H1 (cell line): Measurements from ENCODE around the gene CMTM1. TPM values are rescaled to one million over a fixed set of nuclear protein-coding genes. Genes with fewer than 3 reads are reported as not detected.

Source experiments
- CTCF ChIA-PET: fragments of 300-600 bp; sonication (Branson Sonifier 250); formaldehyde crosslinking; loops from one replicate; lab custom pipeline; 2021; ENCODE audit not compliant: partially characterized antibody; lab: Charles Lee
- POLR2A ChIA-PET: fragments of 300-600 bp; sonication (Branson Sonifier 250); formaldehyde crosslinking; loops from one replicate; lab custom pipeline; 2021; ENCODE audit warnings: inconsistent platforms; ENCODE audit not compliant: partially characterized antibody; lab: Charles Lee
- DNase-seq, 2 experiments: peaks; one replicate each; pipeline versions ENCODE4 v3.0.0 to v3.0.0-alpha.2; 2010 to 2022; ENCODE audit warnings: low spot score in 2 of 2, low read depth in 1 of 2, mixed read lengths in 1 of 2
- FAIRE-seq: peaks from 2 replicates; lab custom pipeline; 2011; peaks lifted over from hg19 to GRCh38; lab: Jason Lieb, UNC
- H2AFZ ChIP-seq: 2 replicates; pipeline ENCODE4 v1.8.1; 2012; ENCODE audit warnings: low read length, inconsistent platforms
- H2AK5ac ChIP-seq: 2 replicates; pipeline ENCODE4 v1.6.1; 2013; ENCODE audit warnings: low read depth, low read length
- H2BK120ac ChIP-seq: replicated peaks from 2 replicates; pipeline ENCODE3; 2013; ENCODE audit warnings: low read depth, low read length, inconsistent platforms
- H2BK12ac ChIP-seq: 2 replicates; pipeline ENCODE4 v1.6.1; 2013; ENCODE audit warnings: low read depth, low read length
- H2BK15ac ChIP-seq: 2 replicates; pipeline ENCODE4 v1.6.1; 2013; ENCODE audit warnings: low read length
- H2BK20ac ChIP-seq: 2 replicates; pipeline ENCODE4 v1.6.1; 2013; ENCODE audit warnings: low read length
- H2BK5ac ChIP-seq: 2 replicates; pipeline ENCODE4 v1.6.1; 2013; ENCODE audit warnings: low read depth, low read length
- H3K14ac ChIP-seq: 2 replicates; pipeline ENCODE4 v1.6.1; 2013; ENCODE audit warnings: inconsistent platforms; ENCODE audit not compliant: insufficient read length
- H3K18ac ChIP-seq: 2 replicates; pipeline ENCODE4 v1.6.1; 2013; ENCODE audit warnings: low read length; ENCODE audit errors: extremely low read depth
- H3K23ac ChIP-seq: 2 replicates; pipeline ENCODE4 v1.6.1; 2013; ENCODE audit warnings: inconsistent platforms; ENCODE audit not compliant: insufficient read length
- H3K23me2 ChIP-seq: 2 replicates; pipeline ENCODE4 v1.6.1; 2013; ENCODE audit warnings: low read depth, low read length
- H3K27ac ChIP-seq: 2 replicates; pipeline ENCODE4 v1.6.1; 2011; ENCODE audit warnings: low read depth, low read length, inconsistent platforms
- H3K27me3 ChIP-seq, 4 experiments: replicated peaks in 1 of 4; 1 replicate in 1 of 4; 2 replicates in 3 of 4; pipeline versions ENCODE4 v1.6.1 to v1.8.1; 2011 to 2013; ENCODE audit warnings: low read length in 3 of 4, mild to moderate bottlenecking in 3 of 4, inconsistent platforms in 2 of 4, mixed read lengths in 2 of 4, moderate library complexity in 1 of 4; ENCODE audit not compliant: control insufficient read depth in 3 of 4, insufficient read depth in 3 of 4; ENCODE audit errors: extremely low read depth in 1 of 4
- H3K36me3 ChIP-seq, 4 experiments: 2 replicates each; pipeline versions ENCODE4 v1.6.1 to v1.8.1; 2011 to 2013; ENCODE audit warnings: mild to moderate bottlenecking in 4 of 4, low read length in 3 of 4, moderate library complexity in 2 of 4, control low read depth in 1 of 4, inconsistent platforms in 1 of 4; ENCODE audit not compliant: insufficient read depth in 4 of 4, control insufficient read depth in 2 of 4
- H3K4ac ChIP-seq: replicated peaks from 2 replicates; pipeline ENCODE3; 2013; ENCODE audit warnings: low read length, low read depth, mixed read lengths, inconsistent platforms; ENCODE audit not compliant: insufficient read length
- H3K4me1 ChIP-seq, 4 experiments: replicated peaks in 1 of 4; 1 replicate in 1 of 4; 2 replicates in 3 of 4; pipeline versions ENCODE4 v1.6.1 to v1.8.1; 2011 to 2013; ENCODE audit warnings: low read length in 3 of 4, inconsistent platforms in 2 of 4, mixed read lengths in 1 of 4; ENCODE audit not compliant: insufficient read depth in 4 of 4, control insufficient read depth in 3 of 4
- H3K4me2 ChIP-seq, 2 experiments: 2 replicates each; pipeline versions ENCODE4 v1.6.1 to v1.8.1; 2011 to 2013; ENCODE audit warnings: low read depth in 2 of 2, low read length in 2 of 2, control low read depth in 1 of 2, inconsistent platforms in 1 of 2, mild to moderate bottlenecking in 1 of 2; ENCODE audit not compliant: insufficient read depth in 1 of 2
- H3K4me3 ChIP-seq, 4 experiments: fragments of 200-600, 300-600 bp in 1 of 4; sonication (generic), shearing (Covaris generic), sonication (Bioruptor Twin) in 1 of 4; 2 replicates each; pipeline versions ENCODE4 v1.5.1 to v1.8.1; 2011 to 2016; ENCODE audit warnings: low read length in 4 of 4, low read depth in 3 of 4, control low read depth in 2 of 4, inconsistent platforms in 2 of 4, mild to moderate bottlenecking in 2 of 4, mixed read lengths in 1 of 4, moderate library complexity in 1 of 4; ENCODE audit not compliant: insufficient read depth in 2 of 4; ENCODE audit errors: extremely low read depth in 1 of 4
- H3K56ac ChIP-seq: replicated peaks from 2 replicates; pipeline ENCODE3; 2013; ENCODE audit warnings: low read depth, mild to moderate bottlenecking, mixed read lengths, low read length, inconsistent platforms; ENCODE audit not compliant: insufficient read length
- H3K79me1 ChIP-seq: 2 replicates; pipeline ENCODE4 v1.6.1; 2013; ENCODE audit warnings: low read depth, low read length, control low read depth
- H3K79me2 ChIP-seq, 2 experiments: 2 replicates each; pipeline versions ENCODE4 v1.6.1 to v1.8.1; 2012 to 2013; ENCODE audit warnings: low read length in 2 of 2, mild to moderate bottlenecking in 2 of 2, inconsistent platforms in 1 of 2; ENCODE audit not compliant: insufficient read depth in 2 of 2, control insufficient read depth in 1 of 2
- H3K9ac ChIP-seq, 4 experiments: replicated peaks in 1 of 4; 1 replicate in 1 of 4; 2 replicates in 3 of 4; pipeline versions ENCODE4 v1.6.1 to v1.8.1; 2011 to 2013; ENCODE audit warnings: low read depth in 3 of 4, low read length in 3 of 4, control low read depth in 2 of 4, mild to moderate bottlenecking in 2 of 4, moderate library complexity in 2 of 4, inconsistent platforms in 1 of 4; ENCODE audit errors: extremely low read depth in 1 of 4
- H3K9me3 ChIP-seq, 2 experiments: 2 replicates each; pipeline versions ENCODE4 v1.6.1 to v1.8.1; 2012 to 2013; ENCODE audit warnings: mild to moderate bottlenecking in 2 of 2, moderate library complexity in 2 of 2, control low read depth in 1 of 2, inconsistent platforms in 1 of 2, low read depth in 1 of 2, low read length in 1 of 2, mixed read lengths in 1 of 2; ENCODE audit not compliant: insufficient read depth in 2 of 2
- H4K20me1 ChIP-seq, 2 experiments: replicated peaks in 1 of 2; 2 replicates each; pipeline versions ENCODE3 to v1.8.1; 2011 to 2013; ENCODE audit warnings: inconsistent platforms in 2 of 2, low read length in 2 of 2, mild to moderate bottlenecking in 1 of 2; ENCODE audit not compliant: insufficient read depth in 2 of 2, control insufficient read depth in 1 of 2
- H4K5ac ChIP-seq: 2 replicates; pipeline ENCODE4 v1.6.1; 2013; ENCODE audit warnings: low read length, low read depth, mixed read lengths, inconsistent platforms; ENCODE audit not compliant: insufficient read length
- H4K8ac ChIP-seq: 2 replicates; pipeline ENCODE4 v1.8.0; 2013; ENCODE audit warnings: mild to moderate bottlenecking, moderate library complexity, low read length, inconsistent platforms; ENCODE audit not compliant: insufficient read depth; ENCODE audit errors: extremely low read depth
- H4K91ac ChIP-seq: replicated peaks from 2 replicates; pipeline ENCODE3; 2013; ENCODE audit warnings: low read length, mixed read lengths, inconsistent platforms; ENCODE audit not compliant: insufficient read length
- CBX5 ChIP-seq: fragments of 300-800, 300-1000 bp; sonication (generic); IDR thresholded peaks from 2 replicates; pipeline ENCODE4 v1.7.1; 2016; ENCODE audit warnings: antibody characterized with exemption, low read length, low read depth
- RBBP5 ChIP-seq: IDR thresholded peaks from 2 replicates; pipeline ENCODE4 v1.7.1; 2012; ENCODE audit warnings: low read depth, mild to moderate bottlenecking, inconsistent platforms, low read length, moderate library complexity, borderline replicate concordance
- WGBS, 2 experiments: shearing (Covaris generic) in 1 of 2; methylation state at CpG; one replicate each; pipeline versions ENCODE4 v1.1.6 to v1.1.7; 2013 to 2015; ENCODE audit warnings: low lambda C conversion rate in 2 of 2, mixed read lengths in 2 of 2, inconsistent platforms in 1 of 2, low coverage in 1 of 2, missing lambda C conversion rate in 1 of 2; ENCODE audit not compliant: insufficient replicate concordance in 2 of 2, insufficient coverage in 1 of 2, insufficient read length in 1 of 2; ENCODE audit errors: extremely low coverage in 1 of 2, missing lambda C conversion rate in 1 of 2; 5-methylcytosine and 5-hydroxymethylcytosine counted together
- polyA plus RNA-seq, 7 experiments: library from polyadenylated mRNA; depleted of rRNA in 3 of 7; stranded (reverse) in 5 of 7; unstranded in 2 of 7; fragments of >200 nt in 5 of 7; fragments of 200-250 nt in 2 of 7; gene quantifications; 1 replicate in 5 of 7; 2 replicates in 1 of 7; 4 replicates in 1 of 7; pipeline versions ENCODE4 v1.2.1 to v1.2.3, GENCODE V29; 2011 to 2013; ENCODE audit warnings: missing spikeins in 2 of 7, mixed read lengths in 2 of 7
- total RNA-seq: library from RNA; stranded (reverse); fragmentation: NEBNext Ultra II Directional; extraction: Animal tissue kit (Norgen Biotek cat#: 25700); gene quantifications from 2 replicates; pipeline ENCODE4 v1.2.1, GENCODE V29; 2021

Gene CMTM1
- total and polyA plus RNA-seq, 2 of the 8 experiments (the other 6 are each of a cell fraction or from before 2014, with no cell fraction given) = 1.2 to 2.0 TPM

DNA sequence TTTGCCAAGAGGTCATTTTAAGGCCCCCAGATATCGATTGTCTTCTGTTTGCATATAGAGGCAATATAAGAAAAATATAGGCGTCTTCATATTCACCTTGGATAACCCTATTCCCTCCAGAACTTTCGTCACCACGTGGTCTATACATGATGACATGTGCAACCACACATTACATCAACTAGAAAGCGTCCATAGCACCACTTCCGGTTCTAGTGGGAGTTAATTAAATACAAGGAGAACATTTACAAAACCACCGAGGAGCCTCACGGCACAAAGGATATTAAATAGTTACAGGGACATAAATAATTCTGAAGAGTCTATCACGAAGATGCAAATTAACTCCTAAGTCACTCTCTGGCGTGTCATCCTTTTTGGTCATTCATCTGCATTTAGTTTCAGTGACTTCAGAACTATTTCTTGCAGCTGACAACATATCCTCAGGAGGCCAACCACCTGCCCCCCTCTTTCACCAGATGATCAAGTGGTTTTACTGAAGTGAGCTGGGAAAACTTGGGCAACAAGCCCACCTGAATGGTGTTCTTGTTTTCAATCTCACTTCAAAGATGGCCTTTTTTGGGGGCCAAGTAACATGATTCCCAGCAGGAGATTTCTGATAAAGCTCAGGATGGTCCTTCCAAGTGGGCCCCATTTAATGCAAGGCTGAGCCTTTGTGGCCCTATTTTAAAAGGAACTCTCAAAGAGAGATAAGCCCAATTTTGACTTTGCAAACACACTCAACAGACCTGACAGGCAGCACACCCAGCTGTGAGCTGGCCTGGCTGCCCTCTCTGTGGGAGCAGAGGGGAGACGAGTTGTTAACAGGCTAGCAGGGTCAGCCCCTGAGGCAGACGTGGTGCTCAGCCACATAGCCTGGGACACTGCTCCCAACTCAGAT lies 53.5 kb downstream of the CMTM1 start:
- Histone ChIP-seq H2AFZ (no peak overlapping the region), H2BK5ac (no peak overlapping the region), H3K27me3 (no peaks in the 10 kb centered on the region), H4K5ac (no peak overlapping the region), H3K14ac (no peak overlapping the region), H3K4me2 (no peak overlapping the region), H4K20me1 (peaks cover 6 to 10% of the 10 kb centered on the region in 2 experiments), H2BK15ac (no peak overlapping the region), H2AK5ac (no peak overlapping the region), H3K79me2 (no peaks in the 10 kb centered on the region), H3K4me1 (peaks cover 3 to 14% (median 8%) of the 10 kb centered on the region in 4 experiments), H3K4me3 (no peak overlapping the region), H3K9me3 (no peaks in the 10 kb centered on the region), H3K4ac (no peak overlapping the region), H3K9ac (no peak overlapping the region), H2BK20ac (no peak overlapping the region), H3K27ac (no peak overlapping the region), H3K79me1 (no peaks in the 10 kb centered on the region; the same call in 1 of the 2 replicates), H3K36me3 (peaks cover 3 to 33% (median 7%) of the 10 kb centered on the region in 4 experiments; a peak in 5 of 8 replicates), H4K8ac (no peak overlapping the region; the same call in 1 of the 2 replicates), H3K56ac (no peak overlapping the region), H3K18ac (no peak overlapping the region), H2BK120ac (no peak overlapping the region), H3K23me2 (no peaks in the 10 kb centered on the region), H3K23ac (no peak overlapping the region), H2BK12ac (no peak overlapping the region), H4K91ac (no peak overlapping the region)
- ChIA-PET CTCF (interaction anchor here (0.9 to 4.6 kb wide), 4 partner anchors 11 to 38 kb away, joined by 3 to 44 read pairs (median 8); no protein-coding TSS in a partner anchor), POLR2A (interaction anchor here (0.9 to 1.2 kb wide), 2 partner anchors 11 to 17 kb away, joined by 3 to 6 read pairs; no protein-coding TSS in a partner anchor)
- DNase-seq = no peak
- 88% methylated on average over 12 of the region's 12 CpGs; no CpG with 5 or more reads in 1 of the 2 experiments for WGBS, 2 experiments
- FAIRE-seq = no peak
- TF ChIP-seq RBBP5 = no peak
- no peak for TF ChIP-seq CBX5
